Mammary epithelial cell (primary cell): ENCODE results near the gene ADPRH.

Experiments
- EZH2 ChIP-seq: IDR thresholded peaks from 2 replicates; pipeline ENCODE4 v1.6.1; 2012; ENCODE audit warnings: low read length, inconsistent platforms, borderline replicate concordance
- TF ChIP-seq, protein P1 (sequence below), 2 donors: IDR thresholded peaks in 1 of 2; conservative IDR thresholded peaks in 1 of 2; 2 replicates each; pipeline ENCODE4 v1.5.1; 2011 to 2012; ENCODE audit warnings: inconsistent platforms in 2 of 2, low read length in 2 of 2, mild to moderate bottlenecking in 2 of 2, control low read depth in 1 of 2, low read depth in 1 of 2; ENCODE audit not compliant: insufficient read depth in 1 of 2; ENCODE audit errors: extremely low read depth in 1 of 2

DNA sequence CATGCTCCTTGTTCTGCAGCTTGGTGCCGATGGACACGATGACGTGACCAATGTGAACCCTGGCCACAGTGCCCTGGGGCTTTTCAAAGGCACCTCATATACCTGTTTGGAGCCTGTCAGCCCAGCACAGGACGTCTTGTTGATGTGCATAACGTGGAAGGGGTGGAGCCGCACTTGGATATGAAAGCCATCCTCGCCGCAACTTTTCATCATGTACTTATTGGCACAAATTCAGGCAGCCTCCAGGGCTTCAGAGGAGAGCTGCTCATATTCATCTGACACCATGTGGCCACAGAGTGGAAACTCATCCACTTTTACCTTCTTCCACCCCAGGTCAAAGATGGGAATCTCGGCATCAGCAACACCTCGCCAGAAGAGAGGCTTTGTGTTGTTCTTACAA, 56.4 kb downstream of the ADPRH start:
- TF ChIP-seq, protein P1, sequence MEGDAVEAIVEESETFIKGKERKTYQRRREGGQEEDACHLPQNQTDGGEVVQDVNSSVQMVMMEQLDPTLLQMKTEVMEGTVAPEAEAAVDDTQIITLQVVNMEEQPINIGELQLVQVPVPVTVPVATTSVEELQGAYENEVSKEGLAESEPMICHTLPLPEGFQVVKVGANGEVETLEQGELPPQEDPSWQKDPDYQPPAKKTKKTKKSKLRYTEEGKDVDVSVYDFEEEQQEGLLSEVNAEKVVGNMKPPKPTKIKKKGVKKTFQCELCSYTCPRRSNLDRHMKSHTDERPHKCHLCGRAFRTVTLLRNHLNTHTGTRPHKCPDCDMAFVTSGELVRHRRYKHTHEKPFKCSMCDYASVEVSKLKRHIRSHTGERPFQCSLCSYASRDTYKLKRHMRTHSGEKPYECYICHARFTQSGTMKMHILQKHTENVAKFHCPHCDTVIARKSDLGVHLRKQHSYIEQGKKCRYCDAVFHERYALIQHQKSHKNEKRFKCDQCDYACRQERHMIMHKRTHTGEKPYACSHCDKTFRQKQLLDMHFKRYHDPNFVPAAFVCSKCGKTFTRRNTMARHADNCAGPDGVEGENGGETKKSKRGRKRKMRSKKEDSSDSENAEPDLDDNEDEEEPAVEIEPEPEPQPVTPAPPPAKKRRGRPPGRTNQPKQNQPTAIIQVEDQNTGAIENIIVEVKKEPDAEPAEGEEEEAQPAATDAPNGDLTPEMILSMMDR (conservative IDR thresholded peaks at IDR 0.05 in 1 of 2, IDR thresholded peaks at IDR 0.05 in 1 of 2; ENCODE audit: extremely low read depth in 1 of 2, insufficient read depth in 1 of 2, low read depth in 1 of 2, low read length in 2 of 2) = no peak
- no peak for TF ChIP-seq EZH2
